Measurements from ENCODE around the gene NUP188. TPM values are rescaled to one million over a fixed set of nuclear protein-coding genes. Genes with fewer than 3 reads are reported as not detected.

The NUP188 gene
- total and polyA plus RNA-seq, 2 of the 13 experiments (the other 11 are each of a cell fraction or from before 2014, with no cell fraction given), result 28.0 to 38.5 TPM

- TF ChIP-seq ZNF543 (CRISPR knock-in tag; IDR thresholded peaks at IDR 0.05) (0 out of 2 replicates have a peak, but pooled peaks have one; percentile 24), ATF7 (IDR thresholded peaks at IDR 0.05) (no peak), ATF7 (CRISPR knock-in tag; IDR thresholded peaks at IDR 0.05) (no peak), MYNN (CRISPR knock-in tag; IDR thresholded peaks at IDR 0.05; ENCODE audit: low read depth) (no peak), SKI (IDR thresholded peaks at IDR 0.05; ENCODE audit: partially characterized antibody) (no peak), LRRFIP1 (CRISPR knock-in tag; conservative IDR thresholded peaks at IDR 0.05) (no peak), SAFB2 (CRISPR knock-in tag; IDR thresholded peaks at IDR 0.05; ENCODE audit: borderline replicate concordance, low read depth) (no peak), ZNF607 (CRISPR knock-in tag; IDR thresholded peaks at IDR 0.05; ENCODE audit: borderline replicate concordance) (peak; percentile 58; the same call in 1 of the 2 replicates), HCFC1 (IDR thresholded peaks at IDR 0.05; ENCODE audit: low read depth, low read length) (no peak), TOPORS (CRISPR knock-in tag; IDR thresholded peaks at IDR 0.05) (no peak), XBP1 (CRISPR knock-in tag; IDR thresholded peaks at IDR 0.05) (no peak), ZFP82 (CRISPR knock-in tag; IDR thresholded peaks at IDR 0.05; ENCODE audit: borderline replicate concordance) (0 out of 2 replicates have a peak, but pooled peaks have one; percentile 30), CENPT (CRISPR knock-in tag; IDR thresholded peaks at IDR 0.05; ENCODE audit: low read depth) (0 out of 2 replicates have a peak, but pooled peaks have one; percentile 49), TRIM22 (IDR thresholded peaks at IDR 0.05) (no peak), GABPB1 (CRISPR knock-in tag; IDR thresholded peaks at IDR 0.05) (peak; percentile 51), ZNF350 (CRISPR knock-in tag; IDR thresholded peaks at IDR 0.05; ENCODE audit: borderline replicate concordance, low read depth) (peak; percentile 71), ZNF143 (CRISPR knock-in tag; IDR thresholded peaks at IDR 0.05) (no peak), FOXK1 (CRISPR knock-in tag; IDR thresholded peaks at IDR 0.05; ENCODE audit: borderline replicate concordance, low read depth) (no peak), HNRNPLL (IDR thresholded peaks at IDR 0.05; ENCODE audit: low read depth, low read length, poor library complexity, severe bottlenecking) (no peak)
- TF ChIP-seq, protein P1, sequence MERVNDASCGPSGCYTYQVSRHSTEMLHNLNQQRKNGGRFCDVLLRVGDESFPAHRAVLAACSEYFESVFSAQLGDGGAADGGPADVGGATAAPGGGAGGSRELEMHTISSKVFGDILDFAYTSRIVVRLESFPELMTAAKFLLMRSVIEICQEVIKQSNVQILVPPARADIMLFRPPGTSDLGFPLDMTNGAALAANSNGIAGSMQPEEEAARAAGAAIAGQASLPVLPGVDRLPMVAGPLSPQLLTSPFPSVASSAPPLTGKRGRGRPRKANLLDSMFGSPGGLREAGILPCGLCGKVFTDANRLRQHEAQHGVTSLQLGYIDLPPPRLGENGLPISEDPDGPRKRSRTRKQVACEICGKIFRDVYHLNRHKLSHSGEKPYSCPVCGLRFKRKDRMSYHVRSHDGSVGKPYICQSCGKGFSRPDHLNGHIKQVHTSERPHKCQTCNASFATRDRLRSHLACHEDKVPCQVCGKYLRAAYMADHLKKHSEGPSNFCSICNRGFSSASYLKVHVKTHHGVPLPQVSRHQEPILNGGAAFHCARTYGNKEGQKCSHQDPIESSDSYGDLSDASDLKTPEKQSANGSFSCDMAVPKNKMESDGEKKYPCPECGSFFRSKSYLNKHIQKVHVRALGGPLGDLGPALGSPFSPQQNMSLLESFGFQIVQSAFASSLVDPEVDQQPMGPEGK (CRISPR knock-in tag; IDR thresholded peaks at IDR 0.05), result peak; percentile 94
Observed at GRCh38 chr9:128917151-128917849, 30.2 kb upstream of the NUP188 start (continued).

All from HepG2 (cell line).